GM12875 (cell line): ENCODE results near the gene C1orf105.

Experiments used
- H3K4me3 ChIP-seq: one replicate; pipeline ENCODE4 v1.5.1; 2011; ENCODE audit warnings: low read depth, low read length, control low read depth
- TF ChIP-seq, protein P1 (sequence below): IDR thresholded peaks from 2 replicates; pipeline ENCODE4 v1.5.1; 2011; ENCODE audit warnings: low read depth, mild to moderate bottlenecking, control low read depth, inconsistent platforms, low read length, moderate library complexity, borderline replicate concordance; ENCODE audit not compliant: insufficient read depth

Gene C1orf105

DNA sequence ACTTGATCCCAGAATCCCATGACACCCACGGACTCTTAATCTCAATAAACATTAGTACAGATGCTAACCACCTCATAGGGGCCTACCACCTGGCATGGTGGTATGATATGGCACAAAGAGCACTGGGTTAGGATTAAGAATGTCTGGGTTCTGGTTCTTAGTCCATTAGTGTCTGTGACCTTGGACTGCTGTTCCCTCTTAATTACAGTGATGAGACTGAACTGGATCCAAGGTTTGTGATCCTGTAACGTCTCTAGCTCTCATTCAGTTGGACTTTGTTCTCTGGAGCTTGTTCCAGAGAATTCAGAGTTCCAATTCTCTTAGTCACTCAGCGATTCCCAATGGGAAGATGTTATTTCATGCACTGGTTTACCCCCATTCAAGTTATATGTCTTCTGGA is 47.0 kb downstream of the C1orf105 start:
- no peak overlapping the region for H3K4me3 ChIP-seq
- TF ChIP-seq, protein P1, sequence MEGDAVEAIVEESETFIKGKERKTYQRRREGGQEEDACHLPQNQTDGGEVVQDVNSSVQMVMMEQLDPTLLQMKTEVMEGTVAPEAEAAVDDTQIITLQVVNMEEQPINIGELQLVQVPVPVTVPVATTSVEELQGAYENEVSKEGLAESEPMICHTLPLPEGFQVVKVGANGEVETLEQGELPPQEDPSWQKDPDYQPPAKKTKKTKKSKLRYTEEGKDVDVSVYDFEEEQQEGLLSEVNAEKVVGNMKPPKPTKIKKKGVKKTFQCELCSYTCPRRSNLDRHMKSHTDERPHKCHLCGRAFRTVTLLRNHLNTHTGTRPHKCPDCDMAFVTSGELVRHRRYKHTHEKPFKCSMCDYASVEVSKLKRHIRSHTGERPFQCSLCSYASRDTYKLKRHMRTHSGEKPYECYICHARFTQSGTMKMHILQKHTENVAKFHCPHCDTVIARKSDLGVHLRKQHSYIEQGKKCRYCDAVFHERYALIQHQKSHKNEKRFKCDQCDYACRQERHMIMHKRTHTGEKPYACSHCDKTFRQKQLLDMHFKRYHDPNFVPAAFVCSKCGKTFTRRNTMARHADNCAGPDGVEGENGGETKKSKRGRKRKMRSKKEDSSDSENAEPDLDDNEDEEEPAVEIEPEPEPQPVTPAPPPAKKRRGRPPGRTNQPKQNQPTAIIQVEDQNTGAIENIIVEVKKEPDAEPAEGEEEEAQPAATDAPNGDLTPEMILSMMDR = no peak

DNA sequence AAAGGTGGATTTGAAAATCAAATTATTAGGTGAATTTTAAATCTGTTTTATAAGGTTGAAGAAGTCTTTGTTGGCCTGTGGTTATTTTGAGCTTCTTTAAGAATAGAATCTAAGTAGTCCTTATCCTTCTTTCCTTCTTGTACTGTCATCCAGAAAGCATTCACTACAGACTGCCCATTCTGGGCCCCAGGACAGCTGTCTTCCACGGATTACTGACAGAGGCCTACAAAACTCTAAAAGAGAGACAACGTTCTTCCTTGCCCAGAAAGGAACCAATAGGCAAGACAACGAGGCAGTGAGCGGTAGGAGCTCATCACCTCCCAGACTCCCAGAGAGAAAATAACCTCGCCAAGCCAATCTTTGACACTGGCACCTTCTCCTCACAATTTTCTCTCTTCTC is 47.8 kb downstream of the C1orf105 start:
- no peak overlapping the region for H3K4me3 ChIP-seq
- TF ChIP-seq, protein P1 = no peak

DNA sequence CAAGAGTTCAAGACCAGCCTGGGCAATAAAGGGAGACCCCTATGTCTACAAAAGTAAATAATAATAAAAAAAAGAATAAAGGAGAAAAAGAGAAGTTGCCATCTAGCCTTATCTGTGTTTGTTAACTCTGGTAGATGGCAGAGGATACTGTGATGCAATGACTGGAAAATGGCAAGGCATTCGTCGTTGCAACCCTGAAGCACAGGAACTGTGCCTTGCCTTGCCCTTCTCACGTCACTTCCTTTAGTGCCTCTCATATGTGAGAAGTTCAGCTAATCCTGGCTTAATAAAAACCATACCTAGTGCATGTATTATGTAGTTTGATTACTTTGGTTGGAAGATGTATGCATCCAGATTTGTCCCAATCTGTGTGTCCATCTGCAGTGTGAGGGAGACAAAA is 49.2 kb downstream of the C1orf105 start:
- no peak overlapping the region for H3K4me3 ChIP-seq
- TF ChIP-seq, protein P1 = no peak

DNA sequence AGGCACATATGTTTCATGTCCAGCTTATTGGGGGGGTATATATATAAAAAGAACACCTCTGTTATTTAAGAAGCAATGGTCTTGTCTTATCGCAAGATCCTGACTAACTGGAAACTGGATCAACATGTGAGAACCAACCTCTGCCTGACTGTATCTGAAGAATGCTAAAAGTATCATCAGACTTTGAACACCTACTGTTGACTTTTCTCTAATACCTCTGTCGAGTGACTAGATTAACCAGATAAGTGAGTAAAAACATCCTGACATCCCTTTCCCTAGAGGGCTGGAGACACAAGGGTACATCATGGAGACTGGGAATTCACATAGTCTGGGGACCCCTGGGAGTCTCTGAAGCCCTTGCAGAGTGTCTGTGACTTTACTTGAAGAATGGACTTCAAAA is 49.7 kb downstream of the C1orf105 start:
- TF ChIP-seq, protein P1 = no peak
- H3K4me3 ChIP-seq = no peak overlapping the region

DNA sequence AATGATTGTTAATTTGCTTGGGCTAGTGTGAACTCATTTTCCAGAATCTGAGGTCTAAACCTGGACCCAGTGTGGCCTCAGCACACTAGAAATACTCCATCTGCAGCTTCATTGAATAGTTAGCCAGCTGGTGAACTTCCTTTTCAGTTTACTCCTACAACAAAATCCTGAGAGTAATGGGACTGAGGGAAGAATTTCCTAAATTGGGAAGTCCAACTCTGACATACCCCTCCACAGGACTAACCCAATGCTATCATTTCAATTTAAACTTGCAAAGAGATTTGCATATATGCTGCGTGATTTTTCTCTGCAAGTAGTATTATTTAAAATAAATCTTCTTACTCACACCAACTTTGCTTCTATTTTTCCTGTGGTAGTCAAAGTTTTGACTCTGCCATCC is 51.2 kb downstream of the C1orf105 start:
- H3K4me3 ChIP-seq = no peak overlapping the region
- TF ChIP-seq, protein P1 = no peak

DNA sequence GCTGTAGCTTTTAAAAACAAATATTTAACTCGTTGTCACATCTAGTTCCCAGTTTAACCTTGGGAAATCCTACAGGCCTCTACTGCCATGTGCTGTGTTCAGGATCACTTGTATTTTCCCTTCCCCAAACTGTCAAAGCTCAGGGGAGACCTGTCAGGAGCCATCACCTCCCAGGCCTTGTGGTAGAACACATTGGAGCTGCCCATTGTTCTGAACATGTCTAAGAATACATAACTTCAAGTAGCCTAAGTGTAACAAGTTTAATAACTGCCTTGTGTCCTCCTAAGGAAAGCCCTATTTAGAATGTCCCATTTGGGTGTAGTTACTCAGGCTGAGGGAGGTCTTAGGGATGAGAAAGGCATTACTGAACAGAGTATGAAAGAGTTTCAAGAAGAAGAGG is 52.0 kb downstream of the C1orf105 start:
- TF ChIP-seq, protein P1 = no peak
- no peak overlapping the region for H3K4me3 ChIP-seq

DNA sequence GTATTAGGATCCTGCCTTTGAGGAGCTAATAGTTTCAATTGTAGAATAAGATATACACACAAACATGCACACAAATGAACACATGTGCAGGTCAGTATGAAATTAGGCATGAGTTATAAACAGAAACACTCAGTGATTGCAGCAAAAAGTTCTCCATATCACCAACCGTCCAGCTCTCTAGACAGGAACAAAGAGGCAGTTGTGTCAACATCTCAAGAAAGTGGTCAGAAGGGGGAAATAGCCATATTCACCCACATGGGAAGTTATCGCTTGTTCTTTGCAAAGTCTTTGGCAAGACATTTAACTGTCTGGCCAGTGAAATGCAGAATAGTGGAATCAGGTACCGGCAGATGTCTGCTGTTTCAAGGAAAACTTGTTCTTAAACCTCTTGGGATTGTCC is 52.8 kb downstream of the C1orf105 start:
- no peak overlapping the region for H3K4me3 ChIP-seq
- TF ChIP-seq, protein P1 = no peak
